Left ventricle myocardium superior (tissue), 1 donor: ENCODE results near the gene DPYSL3. TPM values are rescaled to one million over a fixed set of nuclear protein-coding genes. Genes with fewer than 3 reads are reported as not detected.
A peak's percentile ranks its signal among the peaks of the same experiment; 100 is the strongest.

Experiments used
- ATAC-seq: fragments of 200-7000 bp; cut with Tn5 transposase; one replicate; pipeline ENCODE4 v1.9.1; 2020; ENCODE audit warnings: mild to moderate bottlenecking, moderate library complexity
- DNase-seq: peaks from one replicate; pipeline ENCODE4 v3.0.0-alpha.2; 2020
- intact Hi-C: fragments of 100-400 bp; cut with micrococcal nuclease; formaldehyde crosslinking; loops from one replicate; pipeline ENCODE4 v1.11.0; 2022
- total RNA-seq: library from RNA; stranded (reverse); fragmentation: NEBNext Ultra II Directional; extraction: Animal tissue kit (Norgen Biotek cat#: 25700); gene quantifications from one replicate; pipeline ENCODE4 v1.2.1, GENCODE V29; 2021
- donor health status: DM: no; HTN: yes; CAD: no; lungs with severe emphysema.

DPYSL3 gene
- total RNA-seq, 1 donor from 2014 or later: 19.5 TPM

DNA sequence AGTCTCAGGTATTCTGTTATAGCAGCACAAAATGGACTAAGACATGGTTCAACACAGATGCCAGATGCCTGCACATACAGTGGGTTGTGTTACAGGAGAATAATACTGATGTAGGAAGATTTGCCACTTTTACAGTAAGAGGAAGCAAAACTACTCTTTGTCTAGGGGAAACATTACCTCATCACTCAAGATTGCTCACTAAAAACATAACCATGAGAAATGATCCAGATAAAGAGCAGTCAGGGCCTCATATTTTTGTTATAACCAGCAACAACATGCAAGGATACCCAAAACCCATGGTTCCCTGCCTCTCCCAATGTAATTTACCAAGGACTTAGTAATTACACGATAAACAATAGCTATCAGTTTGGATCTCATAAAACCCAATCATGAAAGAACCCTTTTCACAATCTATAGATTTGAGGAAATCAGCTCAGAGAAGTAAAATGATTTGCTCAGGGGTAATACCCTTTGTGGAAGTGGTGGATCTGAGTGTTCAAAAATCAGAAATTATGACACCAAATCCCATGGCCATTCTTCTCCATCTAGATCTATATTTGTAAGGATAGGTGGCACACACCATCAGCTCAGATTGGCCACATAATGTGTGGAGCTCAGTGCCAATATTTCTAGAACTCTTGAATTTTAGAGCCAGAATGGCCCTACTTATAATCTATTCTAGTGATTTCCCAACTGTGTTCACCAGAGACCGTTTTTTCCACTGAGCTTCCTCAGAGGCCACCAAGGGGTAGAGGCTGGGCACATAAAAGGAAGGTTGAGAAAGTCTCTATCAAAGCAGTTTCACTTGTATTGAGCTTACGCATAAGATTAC lies 27.8 kb downstream of the DPYSL3 start:
- DNase-seq (no peak), ATAC-seq (peak; percentile 35)
- intact Hi-C loops: no loop called here

GRCh38 chr5:147481376-147481775 lies 28.5 kb downstream of the DPYSL3 start:
- no peak for DNase-seq
- no peak for ATAC-seq
- intact Hi-C loops: no loop called here

DNA sequence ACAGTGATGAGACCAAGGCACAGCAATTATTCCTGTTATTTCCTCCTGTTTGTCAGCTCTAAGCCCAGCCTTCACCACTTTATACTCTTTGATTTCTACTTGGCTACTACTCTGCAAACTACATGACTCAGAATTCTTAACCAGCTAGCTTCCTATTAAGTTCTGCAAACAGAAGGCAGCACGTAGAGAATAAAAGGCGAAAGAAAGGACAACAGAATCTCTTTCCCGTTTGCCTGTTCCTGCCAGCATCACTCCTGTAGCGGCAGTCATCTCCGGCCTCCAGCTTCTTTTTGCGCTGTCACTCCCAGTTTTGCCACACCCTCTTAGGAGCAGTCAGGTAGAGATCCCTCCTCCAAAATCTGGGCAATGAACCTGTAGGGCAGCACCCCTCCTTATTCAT lies 29.9 kb downstream of the DPYSL3 start:
- intact Hi-C loops: no loop called here
- no peak for DNase-seq
- no peak for ATAC-seq

DNA sequence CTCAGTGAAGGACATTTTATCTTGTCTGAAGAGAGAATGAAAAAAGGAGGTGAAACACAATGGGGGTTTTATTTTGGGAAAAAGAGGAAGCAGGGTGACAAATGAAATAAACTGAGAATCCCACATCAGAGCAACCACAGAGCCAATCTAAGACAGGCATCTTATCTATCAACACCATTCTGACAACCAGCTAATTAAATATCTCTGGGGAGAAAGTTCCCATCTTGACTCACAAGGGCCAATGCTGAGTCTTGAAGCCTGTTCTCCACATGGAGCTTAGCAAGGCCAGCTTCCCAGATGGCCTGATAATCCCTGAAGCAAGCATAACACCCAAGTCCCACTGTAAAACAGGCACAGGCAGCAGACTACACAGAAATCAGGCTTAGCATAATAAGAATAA lies 30.4 kb downstream of the DPYSL3 start:
- intact Hi-C loops: no loop called here
- no peak for DNase-seq
- no peak for ATAC-seq

GRCh38 chr5:147474140-147474539 lies 35.7 kb downstream of the DPYSL3 start:
- DNase-seq (no peak), ATAC-seq (no peak)
- intact Hi-C loops: no loop called here

GRCh38 chr5:147472664-147473475 lies 37.0 kb downstream of the DPYSL3 start:
- DNase-seq (no peak), ATAC-seq (no peak)
- intact Hi-C loops: no loop called here

- intact Hi-C loops: no loop called here
- no peak for ATAC-seq
- no peak for DNase-seq
Measured at GRCh38 chr5:147467973-147468508, 41.8 kb downstream of the DPYSL3 start.

GRCh38 chr5:147466360-147466980 lies 43.4 kb downstream of the DPYSL3 start:
- DNase-seq: no peak
- intact Hi-C loops: no loop called here
- ATAC-seq: peak; percentile 51

GRCh38 chr5:147465747-147466146 lies 44.1 kb downstream of the DPYSL3 start:
- intact Hi-C loops: no loop called here
- DNase-seq: no peak
- no peak for ATAC-seq

GRCh38 chr5:147464211-147464610 lies 45.7 kb downstream of the DPYSL3 start:
- DNase-seq (no peak), ATAC-seq (peak; percentile 23)
- intact Hi-C loops: no loop called here

- ATAC-seq (no peak), DNase-seq (no peak)
- intact Hi-C loops: no loop called here
Measured at GRCh38 chr5:147461915-147462314, 48.0 kb downstream of the DPYSL3 start.

DNA sequence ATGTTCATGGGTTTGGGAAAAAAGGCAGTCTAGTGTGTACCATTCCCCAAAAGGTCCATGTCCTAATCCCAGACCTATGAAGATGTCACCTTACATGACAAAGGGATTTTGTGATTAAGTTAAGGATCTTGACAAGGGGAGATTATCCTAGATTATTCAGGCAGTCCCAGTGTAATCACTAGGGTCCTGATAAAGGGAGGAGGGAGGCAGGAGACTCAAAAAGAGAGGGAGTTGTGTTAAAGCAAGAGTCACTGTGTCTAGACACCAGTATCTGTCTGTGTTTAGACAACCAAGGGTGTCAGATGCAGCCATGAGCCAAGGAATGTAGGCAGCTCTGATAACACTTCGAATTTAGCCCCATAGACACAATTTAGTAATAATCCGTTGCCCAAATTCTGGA lies 49.5 kb downstream of the DPYSL3 start:
- intact Hi-C loops: no loop called here
- DNase-seq: no peak
- ATAC-seq: no peak

DNA sequence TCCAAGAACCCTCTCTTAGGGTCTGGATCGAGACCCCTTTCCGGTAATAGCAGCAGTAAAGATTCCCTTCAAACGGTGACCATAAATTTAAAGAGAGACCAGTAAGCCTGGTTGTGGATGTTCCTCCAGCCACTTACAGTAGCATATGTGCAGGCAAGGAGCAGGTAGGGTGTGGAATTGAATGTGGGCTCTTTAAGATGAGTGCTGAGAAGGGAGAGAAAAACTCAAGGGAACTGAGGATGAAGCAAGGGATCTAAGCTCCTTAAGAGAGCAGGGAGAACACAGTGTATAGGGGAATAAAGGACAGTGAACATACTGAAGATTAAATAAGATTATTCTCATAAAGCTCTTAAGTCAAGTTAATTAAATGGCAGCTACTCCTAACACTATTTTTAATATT lies 51.3 kb downstream of the DPYSL3 start:
- DNase-seq: no peak
- no peak for ATAC-seq
- intact Hi-C loops: no loop called here

DNA sequence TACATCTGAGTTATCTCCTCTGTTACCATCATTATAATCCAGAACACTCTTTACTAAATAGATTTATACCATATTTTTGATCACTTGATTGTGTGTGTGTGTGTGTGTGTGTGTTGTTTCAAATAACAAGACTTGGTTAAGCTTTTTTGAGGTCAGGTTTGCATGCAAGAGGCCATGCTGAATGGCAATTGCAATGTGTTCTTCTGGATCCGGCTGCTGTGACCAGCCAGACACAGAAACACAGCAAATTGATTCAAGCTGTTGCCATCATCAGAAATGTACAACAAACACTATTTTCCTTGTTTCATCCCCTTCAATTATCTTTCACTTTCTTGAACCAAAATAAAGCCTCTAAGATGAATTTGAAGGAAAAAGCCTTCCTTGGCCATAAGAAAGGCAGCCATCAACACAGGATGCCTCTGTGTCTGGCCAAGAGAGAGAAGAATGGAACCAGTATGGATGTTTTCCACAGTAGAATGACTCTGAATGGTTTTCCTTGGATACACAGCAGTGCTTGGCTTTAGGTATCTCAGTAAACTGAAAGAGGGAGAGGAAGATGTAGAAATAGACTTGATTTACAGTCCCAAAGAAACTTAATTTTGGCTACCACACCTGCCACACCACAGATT lies 53.9 kb downstream of the DPYSL3 start:
- no peak for DNase-seq
- intact Hi-C loops: no loop called here

GRCh38 chr5:147454996-147455677 lies 54.7 kb downstream of the DPYSL3 start:
- DNase-seq (no peak), ATAC-seq (peak; percentile 41)
- intact Hi-C loops: loop anchor here (5.0 kb wide), 2 partner anchors 102 to 122 kb away; no protein-coding TSS in a partner anchor

More for the DNA sequence above, 53.9 kb downstream of the DPYSL3 start:
- no peak for ATAC-seq

- DNase-seq (peak; percentile 93), ATAC-seq (peak; percentile 91)
- intact Hi-C loops: loop anchor here (5.0 kb wide), 2 partner anchors 103 to 123 kb away; no protein-coding TSS in a partner anchor
Measured at GRCh38 chr5:147453875-147454814, 55.7 kb downstream of the DPYSL3 start.

GRCh38 chr5:147452165-147452811 lies 57.6 kb downstream of the DPYSL3 start:
- ATAC-seq (no peak), DNase-seq (peak; percentile 38)
- intact Hi-C loops: loop anchor here (5.0 kb wide), 2 partner anchors 105 to 125 kb away; no protein-coding TSS in a partner anchor
